Neural cell (in vitro differentiated cells): ENCODE measurements around the gene LPAR1. TPM values are rescaled to one million over a fixed set of nuclear protein-coding genes. Genes with fewer than 3 reads are reported as not detected.

ENCODE experiments used
- H2AFZ ChIP-seq: fragments of 200-600, 300-800 bp; sonication (generic), shearing (Covaris generic); 2 replicates; pipeline ENCODE4 v1.6.0; 2014; ENCODE audit warnings: low read depth, mild to moderate bottlenecking, antibody characterized with exemption, low read length, moderate library complexity
- H3F3A ChIP-seq: fragments of 200-600 bp; shearing (Covaris generic); 2 replicates; pipeline ENCODE4 v1.6.1; 2016; ENCODE audit warnings: mild to moderate bottlenecking, moderate library complexity, mixed read lengths, antibody characterized with exemption, low read length; ENCODE audit not compliant: insufficient read depth, poor library complexity, severe bottlenecking
- H3K27ac ChIP-seq: fragments of 200-600, 300-800 bp; sonication (generic), shearing (Covaris generic); 2 replicates; pipeline ENCODE4 v1.5.1; 2014; ENCODE audit warnings: mild to moderate bottlenecking, low read length, moderate library complexity
- H3K27me3 ChIP-seq: fragments of 300-800, 200-600 bp; sonication (generic), shearing (Covaris generic); 2 replicates; pipeline ENCODE4 v1.6.0; 2014; ENCODE audit warnings: mild to moderate bottlenecking, low read depth, low read length, moderate library complexity; ENCODE audit not compliant: insufficient read depth
- H3K36me3 ChIP-seq: fragments of 300-800, 200-600 bp; sonication (generic), shearing (Covaris generic); 2 replicates; pipeline ENCODE4 v1.5.1; 2014; ENCODE audit warnings: mild to moderate bottlenecking, antibody characterized with exemption, low read length, moderate library complexity; ENCODE audit not compliant: insufficient read depth
- H3K4me2 ChIP-seq: fragments of 300-800, 200-600 bp; sonication (generic), shearing (Covaris generic); 2 replicates; pipeline ENCODE4 v1.6.0; 2014; ENCODE audit warnings: mild to moderate bottlenecking, low read length
- H3K4me3 ChIP-seq: fragments of 300-800, 200-600 bp; sonication (generic), shearing (Covaris generic); 2 replicates; pipeline ENCODE4 v1.5.1; 2014; ENCODE audit warnings: mild to moderate bottlenecking, low read length, moderate library complexity
- H3K79me2 ChIP-seq: fragments of 200-600 bp; shearing (Covaris generic); replicated peaks from 2 replicates; pipeline ENCODE4 v1.6.0; 2014; ENCODE audit warnings: mild to moderate bottlenecking, low read length, moderate library complexity; ENCODE audit not compliant: insufficient read depth
- H3K9ac ChIP-seq: fragments of 300-800, 200-600 bp; sonication (generic), shearing (Covaris generic); 2 replicates; pipeline ENCODE4 v1.6.1; 2016; ENCODE audit warnings: mild to moderate bottlenecking, low read length, mixed read lengths
- H3K9me2 ChIP-seq: fragments of 200-600 bp; shearing (Covaris generic); 2 replicates; pipeline ENCODE4 v1.6.1; 2016; ENCODE audit warnings: mild to moderate bottlenecking, low read length, mixed read lengths; ENCODE audit not compliant: insufficient read depth
- H3K9me3 ChIP-seq: fragments of 200-600, 300-800 bp; sonication (generic), shearing (Covaris generic); 2 replicates; pipeline ENCODE4 v1.6.1; 2016; ENCODE audit warnings: mild to moderate bottlenecking, mixed run types, low read length, moderate library complexity, mixed read lengths
- H4K20me1 ChIP-seq: fragments of 200-600 bp; shearing (Covaris generic); 2 replicates; pipeline ENCODE4 v1.6.1; 2016; ENCODE audit warnings: mild to moderate bottlenecking, mixed run types; ENCODE audit not compliant: insufficient read depth
- CTCF ChIP-seq: fragments of 450-650 bp; IDR thresholded peaks from 2 replicates; pipeline ENCODE4 v1.5.1; 2014; ENCODE audit warnings: antibody characterized with exemption, mild to moderate bottlenecking, moderate library complexity; ENCODE audit not compliant: poor library complexity, severe bottlenecking
- EP300 ChIP-seq: fragments of 450-650 bp; conservative IDR thresholded peaks from 2 replicates; pipeline ENCODE4 v1.6.1; 2014; ENCODE audit warnings: antibody characterized with exemption, mild to moderate bottlenecking, moderate library complexity; ENCODE audit not compliant: poor library complexity, severe bottlenecking
- EZH2 ChIP-seq: fragments of 200-600, 300-800 bp; shearing (Covaris generic), sonication (generic); IDR thresholded peaks from 2 replicates; pipeline ENCODE4 v1.6.1; 2014; ENCODE audit warnings: antibody characterized with exemption, low read length, borderline replicate concordance, mild to moderate bottlenecking; ENCODE audit not compliant: insufficient read depth, poor library complexity, severe bottlenecking
- MXI1 ChIP-seq: fragments of 450-650 bp; conservative IDR thresholded peaks from 2 replicates; pipeline ENCODE4 v1.6.1; 2014; ENCODE audit warnings: antibody characterized with exemption, mild to moderate bottlenecking; ENCODE audit not compliant: poor library complexity, severe bottlenecking
- POLR2AphosphoS5 ChIP-seq: IDR thresholded peaks from 2 replicates; pipeline ENCODE4 v1.6.1; 2012
- RAD21 ChIP-seq: fragments of 450-650 bp; conservative IDR thresholded peaks from 2 replicates; pipeline ENCODE4 v1.6.1; 2014; ENCODE audit warnings: antibody characterized with exemption, mild to moderate bottlenecking, moderate library complexity
- REST ChIP-seq: IDR thresholded peaks from 2 replicates; pipeline ENCODE4 v1.6.1; 2012; ENCODE audit warnings: borderline replicate concordance
- SMC3 ChIP-seq: fragments of 450-650 bp; conservative IDR thresholded peaks from 2 replicates; pipeline ENCODE4 v1.6.1; 2014; ENCODE audit warnings: antibody characterized with exemption, mild to moderate bottlenecking, moderate library complexity; ENCODE audit not compliant: poor library complexity
- TAF1 ChIP-seq: IDR thresholded peaks from 2 replicates; pipeline ENCODE4 v1.6.1; 2012; ENCODE audit warnings: low read depth
- polyA plus RNA-seq: library from polyadenylated mRNA; depleted of rRNA; stranded (reverse); fragments of >200 nt; gene quantifications from 2 replicates; pipeline ENCODE4 v1.2.3, GENCODE V29; 2014

The LPAR1 gene
- polyA plus RNA-seq, 1 donor from 2014 or later = 0.54 TPM

- Histone ChIP-seq H3K79me2 (no peaks in the 10 kb centered on the region), H3K4me3 (no peak overlapping the region), H3F3A (no peaks in the 10 kb centered on the region), H3K27me3 (no peaks in the 10 kb centered on the region), H4K20me1 (no peaks in the 10 kb centered on the region), H3K36me3 (no peaks in the 10 kb centered on the region), H3K9me3 (no peaks in the 10 kb centered on the region), H3K27ac (no peak overlapping the region), H2AFZ (no peak overlapping the region), H3K9me2 (no peaks in the 10 kb centered on the region), H3K9ac (no peak overlapping the region), H3K4me2 (no peak overlapping the region)
- TF ChIP-seq MXI1 (no peak), POLR2AphosphoS5 (no peak), SMC3 (no peak), RAD21 (no peak), EP300 (no peak), REST (no peak), EZH2 (no peak), CTCF (no peak), TAF1 (no peak)
Measured at GRCh38 chr9:111076519-111076918, 38.2 kb upstream of the LPAR1 start.

GRCh38 chr9:111076042-111076441 lies 37.8 kb upstream of the LPAR1 start:
- H2AFZ ChIP-seq = no peak overlapping the region
- H4K20me1 ChIP-seq = no peaks in the 10 kb centered on the region
- no peaks in the 10 kb centered on the region for H3F3A ChIP-seq
- H3K4me2 ChIP-seq = no peak overlapping the region
- H3K79me2 ChIP-seq = no peaks in the 10 kb centered on the region
- no peaks in the 10 kb centered on the region for H3K9me2 ChIP-seq
- no peak for TF ChIP-seq MXI1
- no peak for TF ChIP-seq EZH2
- TF ChIP-seq RAD21 = no peak
- no peak for TF ChIP-seq POLR2AphosphoS5
- no peak for TF ChIP-seq TAF1
- no peak for TF ChIP-seq EP300
- TF ChIP-seq SMC3 = no peak
- TF ChIP-seq REST = no peak
- no peak for TF ChIP-seq CTCF
- H3K36me3 ChIP-seq = no peaks in the 10 kb centered on the region
- H3K27me3 ChIP-seq = no peaks in the 10 kb centered on the region
- H3K9ac ChIP-seq = no peak overlapping the region
- H3K4me3 ChIP-seq = no peak overlapping the region
- no peak overlapping the region for H3K27ac ChIP-seq
- no peaks in the 10 kb centered on the region for H3K9me3 ChIP-seq
